COLO668 (cell line): ENCODE data around the gene PHAX.
"Not testable (repeated sequence)": the region's sequence is repeated elsewhere in the genome, so short reads cannot be mapped to it uniquely, and the experiment has no call there.

ENCODE experiments used
- DNase-seq: peaks from one replicate; lab custom pipeline; 2025; ENCODE audit not compliant: unreplicated experiment; lab: John Stamatoyannopoulos, UW

Gene PHAX

GRCh38 chr5:126656401-126657007, 55.8 kb downstream of the PHAX start:
- DNase-seq: peak; percentile 5

DNA sequence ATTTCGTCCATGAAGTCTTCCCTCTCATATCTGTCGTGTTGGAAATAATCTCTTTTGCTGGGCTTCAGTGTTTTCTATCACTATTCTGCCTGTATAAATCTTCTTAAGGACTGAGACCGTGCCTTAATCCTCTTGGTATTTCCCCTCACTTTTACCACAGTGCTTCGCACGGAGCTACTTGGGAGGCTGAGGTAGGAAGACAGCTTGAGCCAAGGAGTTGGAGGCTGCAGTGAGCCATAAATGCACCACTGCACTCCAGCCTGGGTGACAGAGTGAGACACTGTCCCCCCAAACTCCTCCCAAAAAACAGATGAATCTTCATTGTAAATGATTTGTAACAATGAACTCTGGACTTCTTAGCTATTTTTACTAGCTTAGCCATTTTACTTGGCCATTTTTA, 57.8 kb downstream of the PHAX start:
- no peak for DNase-seq

DNA sequence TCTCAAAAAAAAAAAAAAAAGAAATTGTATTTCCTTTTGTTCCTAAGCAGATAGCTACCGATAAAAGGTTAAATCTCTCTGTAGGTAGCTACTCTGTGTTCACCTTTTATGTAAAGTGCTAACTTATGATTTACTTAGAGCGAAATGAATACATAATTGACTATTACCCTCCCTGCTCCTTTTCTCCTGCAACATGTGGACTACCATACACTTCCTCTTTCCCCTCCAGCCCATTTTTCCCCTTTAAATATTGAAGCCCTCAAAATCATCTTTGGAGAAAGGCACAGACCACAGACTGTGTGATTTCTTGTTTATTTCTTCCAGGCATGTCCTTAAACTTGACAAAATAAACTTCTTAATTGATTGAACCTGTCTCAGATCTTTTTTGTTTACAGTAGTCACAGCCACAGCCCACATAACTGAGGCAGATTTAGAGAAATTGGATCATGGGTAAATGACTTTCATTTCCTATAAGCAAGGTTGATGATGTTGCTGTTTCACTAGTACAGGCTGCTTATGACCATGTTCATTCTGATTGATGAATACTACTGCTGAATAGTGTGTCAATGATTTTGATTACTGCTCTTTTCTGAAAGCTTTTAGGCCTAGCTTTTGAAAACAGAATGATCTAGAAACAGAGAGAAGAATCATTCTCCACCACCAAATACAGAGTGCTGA, 59.2 kb downstream of the PHAX start:
- DNase-seq: no peak

DNA sequence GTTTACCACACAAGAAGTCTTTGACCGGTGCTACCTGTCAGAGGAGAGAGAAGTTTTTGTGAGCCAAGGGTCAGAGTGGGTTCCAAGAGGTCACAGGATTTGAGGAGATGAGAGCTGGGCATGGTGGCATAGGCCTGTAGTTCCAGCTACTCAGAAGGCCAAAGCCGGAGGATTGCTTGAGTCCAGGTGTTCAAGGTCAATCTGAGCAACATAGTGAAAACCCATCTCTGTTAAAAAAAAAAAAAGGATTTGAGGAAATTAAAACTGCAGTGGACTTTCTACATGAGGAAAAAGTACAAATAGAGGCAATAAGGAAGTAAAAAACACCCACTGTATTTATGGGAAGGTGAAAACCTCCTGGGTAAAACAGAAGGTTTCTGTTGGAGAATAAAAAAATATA, 63.8 kb downstream of the PHAX start:
- DNase-seq: no peak

DNA sequence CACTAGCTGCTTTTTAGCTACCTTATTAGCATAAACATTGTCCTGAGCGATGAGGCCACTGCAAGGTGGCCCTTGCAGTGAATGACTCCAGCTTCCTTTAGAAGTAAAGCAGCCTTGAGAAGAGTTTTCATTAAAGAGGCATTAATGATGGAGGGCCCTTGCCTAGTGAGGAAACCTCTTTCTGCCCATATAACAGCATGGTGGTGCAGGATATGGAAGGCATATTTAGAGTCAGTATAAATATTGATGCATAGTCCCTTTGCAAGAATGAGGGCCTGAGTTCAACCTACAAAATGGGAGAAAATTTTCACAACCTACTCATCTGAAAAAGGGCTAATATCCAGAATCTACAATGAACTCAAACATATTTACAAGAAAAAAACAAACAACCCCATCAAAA, 69.4 kb downstream of the PHAX start:
- DNase-seq: not testable (repeated sequence)

DNA sequence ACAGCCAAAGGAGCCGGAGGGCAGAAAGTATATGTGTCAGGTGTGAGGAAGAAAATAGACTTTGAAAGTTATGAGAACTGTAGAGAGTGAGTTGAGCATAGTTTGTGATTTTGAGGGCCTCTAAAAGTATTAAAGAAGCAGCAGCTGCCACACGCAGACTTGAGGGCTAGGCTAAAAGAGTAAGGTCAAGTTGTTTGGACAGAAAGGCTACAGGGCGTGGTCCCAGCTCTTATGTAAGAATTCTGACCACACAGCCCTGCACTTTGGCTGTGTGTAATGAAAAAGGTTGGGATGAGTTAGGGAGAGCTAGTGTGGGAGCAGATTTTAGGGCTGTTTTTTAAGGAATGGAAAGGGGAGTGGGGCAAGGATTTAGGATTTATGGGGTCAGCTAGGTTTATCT, 70.9 kb downstream of the PHAX start:
- DNase-seq: not testable (repeated sequence)

DNA sequence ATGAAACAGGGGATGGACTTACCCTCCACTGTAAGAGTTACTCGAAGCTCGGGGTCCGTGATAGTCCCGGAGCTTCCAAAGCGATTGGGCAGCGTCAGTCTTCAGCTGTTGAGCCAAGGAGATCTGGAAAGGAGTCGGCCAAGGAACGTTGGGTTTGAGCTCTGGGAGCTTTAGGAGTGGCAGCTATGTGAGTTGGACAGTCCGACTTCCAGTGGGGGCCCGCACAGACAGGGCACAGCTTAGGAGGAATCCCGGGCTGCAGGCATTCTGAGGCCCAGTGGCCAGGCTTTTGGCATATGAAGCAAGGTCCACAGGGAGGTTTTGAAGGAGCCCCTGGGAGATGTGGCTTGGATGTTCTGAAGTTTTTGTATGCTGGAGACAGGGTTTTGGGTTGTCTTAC, 72.7 kb downstream of the PHAX start:
- no peak for DNase-seq

DNA sequence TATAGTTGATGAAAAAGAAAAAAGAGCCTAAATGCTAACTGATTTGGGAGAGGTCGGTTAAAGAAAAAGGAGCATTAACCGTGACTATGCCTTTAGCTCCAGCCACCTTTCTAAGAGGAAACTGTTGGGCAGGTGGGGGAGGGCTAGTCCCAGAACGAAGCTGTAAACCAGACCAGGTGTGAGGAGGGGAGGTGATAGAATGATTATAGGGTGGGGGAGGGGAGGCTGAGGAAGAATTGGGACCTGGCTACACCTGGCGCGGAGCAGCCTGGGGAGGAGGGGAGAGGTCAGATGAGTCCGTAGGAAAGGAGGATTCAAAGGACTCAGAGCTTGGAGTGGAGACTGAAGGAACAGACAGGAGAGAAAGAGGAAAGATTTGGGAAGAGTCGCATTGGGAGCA, 73.4 kb downstream of the PHAX start:
- DNase-seq: peak; percentile 5

GRCh38 chr5:126675338-126675737, 74.6 kb downstream of the PHAX start:
- DNase-seq: no peak

DNA sequence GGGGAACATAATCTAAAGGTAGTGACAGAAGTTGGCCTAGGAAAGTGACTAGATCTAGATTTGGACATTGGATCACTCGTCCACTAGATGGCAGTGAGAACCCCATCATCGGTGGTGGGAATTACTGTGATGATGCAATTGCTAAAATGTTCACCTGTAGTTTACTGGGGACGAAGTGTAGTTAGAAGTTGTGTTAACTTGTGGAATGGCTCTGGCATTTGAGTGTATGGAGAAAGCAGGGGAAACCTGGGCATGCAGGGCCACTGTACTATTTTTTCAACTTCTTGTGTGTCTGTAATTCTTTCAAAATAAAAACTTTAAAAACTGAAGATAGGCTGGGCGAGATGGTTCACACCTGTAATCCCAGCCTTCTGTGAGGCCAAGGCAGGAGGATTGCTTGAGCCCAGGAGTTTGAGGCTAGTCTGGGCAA, 75.5 kb downstream of the PHAX start:
- peak; percentile 28 for DNase-seq
